Measurements from ENCODE around the gene ARID3C. TPM values are rescaled to one million over a fixed set of nuclear protein-coding genes. Genes with fewer than 3 reads are reported as not detected.
A peak's percentile ranks its signal among the peaks of the same experiment; 100 is the strongest.

The ARID3C gene
- total RNA-seq, 1 experiment from 2014 or later = not detected

- TF ChIP-seq EZH2 (IDR thresholded peaks at IDR 0.05; ENCODE audit: low read depth) (no peak), CTCF (conservative IDR thresholded peaks at IDR 0.05) (no peak)
- H4K20me1 ChIP-seq (ENCODE audit: insufficient read depth) = no peaks in the 10 kb centered on the region
- DNase-seq = no peak
- no peaks in the 10 kb centered on the region for H3K9me2 ChIP-seq (ENCODE audit: insufficient read depth)
- peak overlapping the region; percentile 54; the same call in 1 of the 2 replicates for H3K4me3 ChIP-seq
- POLR2A ChIA-PET (ENCODE audit: unreplicated experiment) = no interaction called here
- no peak overlapping the region for H3K27ac ChIP-seq
- intact Hi-C loops (cut with micrococcal nuclease; ENCODE audit: unreplicated experiment) = no loop called here
- peak overlapping the region; percentile 74 for H3K4me2 ChIP-seq
- peaks cover 7% of the 10 kb centered on the region; the same call in 1 of the 2 replicates for H3F3A ChIP-seq (ENCODE audit: insufficient read depth, low read depth)
- no TSS peak for BruUV-seq (replicated peaks)
- no peak overlapping the region for H2AFZ ChIP-seq
- H3K79me2 ChIP-seq (ENCODE audit: low read depth) = peaks cover 7% of the 10 kb centered on the region; the same call in 1 of the 2 replicates
- peaks cover 13% of the 10 kb centered on the region for H3K4me1 ChIP-seq (replicated peaks; ENCODE audit: insufficient read depth)
- H3K27me3 ChIP-seq (ENCODE audit: insufficient read depth, low read depth) = no peaks in the 10 kb centered on the region
- no peaks in the 10 kb centered on the region for H3K36me3 ChIP-seq (ENCODE audit: low read depth)
- CTCF ChIA-PET = no interaction called here
- no peaks in the 10 kb centered on the region for H3K9me3 ChIP-seq (ENCODE audit: insufficient read depth, low read depth)
Observed at GRCh38 chr9:34652602-34653000, 23.7 kb upstream of the ARID3C start.

- Histone ChIP-seq H3K27me3 (ENCODE audit: insufficient read depth, low read depth) (no peaks in the 10 kb centered on the region), H4K20me1 (ENCODE audit: insufficient read depth) (no peaks in the 10 kb centered on the region), H3K36me3 (ENCODE audit: low read depth) (no peaks in the 10 kb centered on the region), H3K27ac (0 out of 2 replicates have a peak within 1 kb of the TSS, but pooled peaks have one; percentile 19), H3K4me2 (peak within 1 kb of the TSS; percentile 74), H3K4me1 (replicated peaks; ENCODE audit: insufficient read depth) (peaks cover 19% of the 10 kb centered on the region), H3K9me3 (ENCODE audit: insufficient read depth, low read depth) (no peaks in the 10 kb centered on the region), H3K9me2 (ENCODE audit: insufficient read depth) (no peaks in the 10 kb centered on the region), H3F3A (ENCODE audit: insufficient read depth, low read depth) (peaks cover 7% of the 10 kb centered on the region; the same call in 1 of the 2 replicates), H3K79me2 (ENCODE audit: low read depth) (peaks cover 10% of the 10 kb centered on the region; the same call in 1 of the 2 replicates), H2AFZ (peak within 1 kb of the TSS; percentile 77), H3K4me3 (peak within 1 kb of the TSS; percentile 54; the same call in 1 of the 2 replicates)
- BruUV-seq (replicated peaks) = no TSS peak
- CTCF ChIA-PET = no interaction called here
- POLR2A ChIA-PET (ENCODE audit: unreplicated experiment) = interaction anchor here (0.6 kb wide), 1 partner anchor 1362 kb away, joined by 6 read pairs; the partner anchor contains the start of gene NFX1
- intact Hi-C loops (cut with micrococcal nuclease; ENCODE audit: unreplicated experiment) = no loop called here
- peak; percentile 65 to 86 for DNase-seq
- TF ChIP-seq EZH2 (IDR thresholded peaks at IDR 0.05; ENCODE audit: low read depth) (no peak), CTCF (conservative IDR thresholded peaks at IDR 0.05) (no peak)
Observed at GRCh38 chr9:34651876-34652601, 23.2 kb upstream of the ARID3C start, which contains the start of gene IL11RA. Gene IL11RA, plus strand, starts transcription at chr9:34652185. Its CDS starts 3,033 bp downstream, at chr9:34655218.

- POLR2A ChIA-PET (ENCODE audit: unreplicated experiment) = interaction anchor here (0.6 kb wide), 1 partner anchor 1361 kb away, joined by 6 read pairs; the partner anchor contains the start of gene NFX1
- Histone ChIP-seq H3F3A (ENCODE audit: insufficient read depth, low read depth) (peaks cover 7% of the 10 kb centered on the region; the same call in 1 of the 2 replicates), H3K4me3 (peak overlapping the region; percentile 54; the same call in 1 of the 2 replicates), H3K9me3 (ENCODE audit: insufficient read depth, low read depth) (no peaks in the 10 kb centered on the region), H3K36me3 (ENCODE audit: low read depth) (no peaks in the 10 kb centered on the region), H3K9me2 (ENCODE audit: insufficient read depth) (no peaks in the 10 kb centered on the region), H3K27ac (0 out of 2 replicates have a peak overlapping the region, but pooled peaks have one; percentile 19), H4K20me1 (ENCODE audit: insufficient read depth) (no peaks in the 10 kb centered on the region), H3K79me2 (ENCODE audit: low read depth) (peaks cover 10% of the 10 kb centered on the region; the same call in 1 of the 2 replicates), H3K4me1 (replicated peaks; ENCODE audit: insufficient read depth) (peaks cover 19% of the 10 kb centered on the region), H2AFZ (peak overlapping the region; percentile 77), H3K4me2 (peak overlapping the region; percentile 74), H3K27me3 (ENCODE audit: insufficient read depth, low read depth) (no peaks in the 10 kb centered on the region)
- TSS peak; percentile 95 for BruUV-seq (replicated peaks)
- CTCF ChIA-PET = interaction anchor here (0.5 kb wide), 1 partner anchor 37 kb away, joined by 3 read pairs; no protein-coding TSS in a partner anchor
- TF ChIP-seq EZH2 (IDR thresholded peaks at IDR 0.05; ENCODE audit: low read depth) = no peak
- no peak for TF ChIP-seq CTCF (conservative IDR thresholded peaks at IDR 0.05)
- no peak for DNase-seq
- intact Hi-C loops (cut with micrococcal nuclease; ENCODE audit: unreplicated experiment) = no loop called here
Observed at GRCh38 chr9:34651321-34651720, 22.5 kb upstream of the ARID3C start.
